ENCODE measurements around the gene MEIKIN.

Gene MEIKIN

GRCh38 chr5:131973089-131973712 lies 27.7 kb upstream of the MEIKIN start:
- no peak for DNase-seq

GRCh38 chr5:131968396-131968954 lies 23.0 kb upstream of the MEIKIN start:
- peak; percentile 17 for DNase-seq

GRCh38 chr5:131966551-131966950 lies 21.1 kb upstream of the MEIKIN start:
- no peak for DNase-seq

- DNase-seq, result no peak
Observed at GRCh38 chr5:131965826-131966415, 20.5 kb upstream of the MEIKIN start.

GRCh38 chr5:131959906-131960305 lies 14.4 kb upstream of the MEIKIN start:
- DNase-seq, result no peak

GRCh38 chr5:131959136-131959535 lies 13.7 kb upstream of the MEIKIN start:
- DNase-seq, result no peak

- no peak for DNase-seq
Observed at GRCh38 chr5:131957721-131958441, 12.4 kb upstream of the MEIKIN start.

- no peak for DNase-seq
Observed at GRCh38 chr5:131953969-131954368, 8.5 kb upstream of the MEIKIN start.

GRCh38 chr5:131952301-131952857 lies 6.9 kb upstream of the MEIKIN start:
- DNase-seq, result peak; percentile 12

- no peak for DNase-seq
Observed at GRCh38 chr5:131950706-131951105, 5.2 kb upstream of the MEIKIN start.

- no peak for DNase-seq
Observed at GRCh38 chr5:131947445-131947844, 2.0 kb upstream of the MEIKIN start.

GRCh38 chr5:131944702-131945550 lies 537 bp downstream of the MEIKIN start:
- DNase-seq, result no peak

GRCh38 chr5:131943916-131944315 lies 1.5 kb downstream of the MEIKIN start:
- no peak for DNase-seq

- DNase-seq, result no peak
Observed at GRCh38 chr5:131942016-131942415, 3.4 kb downstream of the MEIKIN start.

- no peak for DNase-seq
Observed at GRCh38 chr5:131939690-131940345, 5.6 kb downstream of the MEIKIN start.

GRCh38 chr5:131932235-131932634 lies 13.2 kb downstream of the MEIKIN start:
- DNase-seq, result no peak

- no peak for DNase-seq
Observed at GRCh38 chr5:131928957-131929356, 16.5 kb downstream of the MEIKIN start.

- no peak for DNase-seq
Observed at GRCh38 chr5:131926168-131926567, 19.3 kb downstream of the MEIKIN start.

- DNase-seq, result no peak
Observed at GRCh38 chr5:131916481-131916880, 29.0 kb downstream of the MEIKIN start.

- DNase-seq, result no peak
Observed at GRCh38 chr5:131914472-131914871, 31.0 kb downstream of the MEIKIN start.

GRCh38 chr5:131913603-131914002 lies 31.9 kb downstream of the MEIKIN start:
- no peak for DNase-seq

GRCh38 chr5:131906668-131907067 lies 38.8 kb downstream of the MEIKIN start:
- DNase-seq, result no peak

Data from fibroblast of skin of abdomen (primary cell).